GM23338 (cell line): ENCODE measurements around the gene CYP46A1.

ENCODE experiments used
- EZH2 ChIP-seq: fragments of 200-600 bp; sonication (generic); IDR thresholded peaks from one replicate; pipeline ENCODE4 v1.8.0; 2017; ENCODE audit warnings: antibody characterized with exemption, mild to moderate bottlenecking, low read depth; ENCODE audit not compliant: unreplicated experiment
- EZH2phosphoT487 ChIP-seq: fragments of 200-600 bp; sonication (generic); IDR thresholded peaks from one replicate; pipeline ENCODE4 v1.8.1; 2018; ENCODE audit warnings: antibody characterized with exemption; ENCODE audit not compliant: unreplicated experiment
- NANOG ChIP-seq: IDR thresholded peaks from 2 replicates; pipeline ENCODE4 v1.6.1; 2016; ENCODE audit warnings: antibody characterized with exemption, borderline replicate concordance
- REST ChIP-seq: IDR thresholded peaks from one replicate; pipeline ENCODE4 v1.6.1; 2018; ENCODE audit warnings: antibody characterized with exemption; ENCODE audit not compliant: unreplicated experiment
- STAT1 ChIP-seq: IDR thresholded peaks from one replicate; pipeline ENCODE4 v1.6.1; 2016; ENCODE audit warnings: antibody characterized with exemption; ENCODE audit not compliant: unreplicated experiment
- TF ChIP-seq, protein P1 (sequence below), 2 experiments: fragments of 200-600 bp in 1 of 2; sonication (generic) in 1 of 2; conservative IDR thresholded peaks; 2 replicates each; pipeline versions ENCODE4 v1.5.1 to v1.6.1; 2016 to 2017; ENCODE audit warnings: antibody characterized with exemption in 2 of 2, low read depth in 2 of 2, mild to moderate bottlenecking in 2 of 2, moderate library complexity in 1 of 2

DNA sequence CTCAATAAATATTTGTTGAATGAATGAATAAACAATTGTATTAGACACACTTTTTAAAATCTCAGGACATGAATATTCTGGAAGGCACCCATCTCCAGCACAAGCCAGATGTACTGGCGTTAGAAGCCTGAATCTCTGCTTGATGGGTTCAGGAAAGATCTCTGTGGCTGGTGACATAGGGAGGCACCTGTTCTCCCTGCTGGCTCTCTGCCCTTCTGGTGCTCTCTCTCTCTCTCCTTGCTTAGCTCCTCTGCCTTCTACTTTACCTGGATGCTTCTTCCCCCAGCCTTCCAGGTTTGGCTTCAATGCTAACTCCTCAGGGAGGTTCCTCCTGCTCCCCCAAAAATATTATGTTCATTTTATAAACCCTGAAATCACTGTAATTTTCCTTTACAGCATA is 1.5 kb downstream of the CYP46A1 start:
- no peak for TF ChIP-seq REST
- TF ChIP-seq, protein P1, sequence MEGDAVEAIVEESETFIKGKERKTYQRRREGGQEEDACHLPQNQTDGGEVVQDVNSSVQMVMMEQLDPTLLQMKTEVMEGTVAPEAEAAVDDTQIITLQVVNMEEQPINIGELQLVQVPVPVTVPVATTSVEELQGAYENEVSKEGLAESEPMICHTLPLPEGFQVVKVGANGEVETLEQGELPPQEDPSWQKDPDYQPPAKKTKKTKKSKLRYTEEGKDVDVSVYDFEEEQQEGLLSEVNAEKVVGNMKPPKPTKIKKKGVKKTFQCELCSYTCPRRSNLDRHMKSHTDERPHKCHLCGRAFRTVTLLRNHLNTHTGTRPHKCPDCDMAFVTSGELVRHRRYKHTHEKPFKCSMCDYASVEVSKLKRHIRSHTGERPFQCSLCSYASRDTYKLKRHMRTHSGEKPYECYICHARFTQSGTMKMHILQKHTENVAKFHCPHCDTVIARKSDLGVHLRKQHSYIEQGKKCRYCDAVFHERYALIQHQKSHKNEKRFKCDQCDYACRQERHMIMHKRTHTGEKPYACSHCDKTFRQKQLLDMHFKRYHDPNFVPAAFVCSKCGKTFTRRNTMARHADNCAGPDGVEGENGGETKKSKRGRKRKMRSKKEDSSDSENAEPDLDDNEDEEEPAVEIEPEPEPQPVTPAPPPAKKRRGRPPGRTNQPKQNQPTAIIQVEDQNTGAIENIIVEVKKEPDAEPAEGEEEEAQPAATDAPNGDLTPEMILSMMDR (conservative IDR thresholded peaks at IDR 0.05; ENCODE audit: low read depth in 2 of 2) = no peak
- TF ChIP-seq EZH2phosphoT487 = no peak
- TF ChIP-seq EZH2 = no peak
- TF ChIP-seq STAT1 = no peak
- no peak for TF ChIP-seq NANOG
